Neuronal stem cell (in vitro differentiated cells): ENCODE measurements around the gene B4GALT5.

Experiments used
- DNase-seq: peaks from one replicate; pipeline ENCODE4 v3.0.0-alpha.2; 2013; ENCODE audit warnings: low spot score
- H2AFZ ChIP-seq: one replicate; pipeline ENCODE4 v1.6.1; 2013; ENCODE audit warnings: mild to moderate bottlenecking, low read length, inconsistent platforms
- H2AK5ac ChIP-seq: 2 replicates; pipeline ENCODE4 v1.6.1; 2013; ENCODE audit warnings: low read depth, mild to moderate bottlenecking, inconsistent platforms, low read length, moderate library complexity, mixed read lengths
- H2BK120ac ChIP-seq: 2 replicates; pipeline ENCODE4 v1.6.1; 2013; ENCODE audit warnings: low read depth, mild to moderate bottlenecking, inconsistent platforms, low read length, moderate library complexity, mixed read lengths
- H2BK12ac ChIP-seq: one replicate; pipeline ENCODE4 v1.6.1; 2013; ENCODE audit warnings: low read length, inconsistent platforms
- H2BK15ac ChIP-seq: 2 replicates; pipeline ENCODE4 v1.6.1; 2013; ENCODE audit warnings: mild to moderate bottlenecking, low read length, inconsistent platforms, mixed read lengths
- H2BK5ac ChIP-seq: one replicate; pipeline ENCODE4 v1.6.1; 2013; ENCODE audit warnings: inconsistent platforms, mild to moderate bottlenecking, low read length, moderate library complexity
- H3K14ac ChIP-seq: one replicate; pipeline ENCODE4 v1.6.1; 2013; ENCODE audit warnings: low read length, inconsistent platforms
- H3K18ac ChIP-seq: 2 replicates; pipeline ENCODE4 v1.6.1; 2013; ENCODE audit warnings: low read length, inconsistent platforms
- H3K23ac ChIP-seq: 2 replicates; pipeline ENCODE4 v1.6.1; 2013; ENCODE audit warnings: low read depth, mild to moderate bottlenecking, mixed read lengths, low read length, inconsistent platforms; ENCODE audit not compliant: poor library complexity
- H3K27ac ChIP-seq: replicated peaks from 3 replicates; pipeline ENCODE4 v1.5.1; 2013; ENCODE audit warnings: low read length, inconsistent platforms
- H3K27me3 ChIP-seq, 3 experiments: 2 replicates each; pipeline ENCODE4 v1.6.1; 2013; ENCODE audit warnings: low read length in 3 of 3, mild to moderate bottlenecking in 2 of 3, inconsistent platforms in 1 of 3, low read depth in 1 of 3, mixed read lengths in 1 of 3, moderate library complexity in 1 of 3; ENCODE audit not compliant: control insufficient read depth in 3 of 3, insufficient read depth in 3 of 3
- H3K36me3 ChIP-seq, 2 donors: replicated peaks in 1 of 2; 2 replicates each; pipeline ENCODE4 v1.6.1; 2013; ENCODE audit warnings: low read length in 2 of 2; ENCODE audit not compliant: control insufficient read depth in 2 of 2, insufficient read depth in 2 of 2
- H3K4ac ChIP-seq: 2 replicates; pipeline ENCODE4 v1.6.1; 2013; ENCODE audit warnings: inconsistent platforms, mild to moderate bottlenecking, low read length, moderate library complexity
- H3K4me1 ChIP-seq, 2 donors: 1 replicate in 1 of 2; 2 replicates in 1 of 2; pipeline ENCODE4 v1.6.1; 2013; ENCODE audit warnings: low read length in 2 of 2, low read depth in 1 of 2; ENCODE audit not compliant: control insufficient read depth in 2 of 2, insufficient read depth in 1 of 2
- H3K4me2 ChIP-seq: one replicate; pipeline ENCODE4 v1.6.1; 2013; ENCODE audit warnings: mild to moderate bottlenecking, low read length, inconsistent platforms; ENCODE audit not compliant: insufficient read depth, poor library complexity, severe bottlenecking
- H3K4me3 ChIP-seq, 2 donors: 2 replicates each; pipeline ENCODE4 v1.5.1; 2013; ENCODE audit warnings: low read length in 2 of 2, mild to moderate bottlenecking in 2 of 2, inconsistent platforms in 1 of 2, moderate library complexity in 1 of 2
- H3K79me1 ChIP-seq: one replicate; pipeline ENCODE4 v1.6.1; 2013; ENCODE audit warnings: low read depth, mild to moderate bottlenecking, inconsistent platforms, low read length, moderate library complexity
- H3K9ac ChIP-seq: one replicate; pipeline ENCODE4 v1.6.1; 2013; ENCODE audit warnings: mild to moderate bottlenecking, low read depth, low read length, inconsistent platforms; ENCODE audit not compliant: poor library complexity
- H3K9me3 ChIP-seq, 2 donors: replicated peaks in 1 of 2; 2 replicates each; pipeline versions ENCODE3 to v1.6.1; 2013; ENCODE audit warnings: low read length in 2 of 2, mild to moderate bottlenecking in 2 of 2, inconsistent platforms in 1 of 2, low read depth in 1 of 2, mixed read lengths in 1 of 2, moderate library complexity in 1 of 2; ENCODE audit not compliant: control insufficient read depth in 2 of 2, insufficient read depth in 1 of 2
- H4K8ac ChIP-seq: one replicate; pipeline ENCODE4 v1.6.1; 2013; ENCODE audit warnings: low read depth, mild to moderate bottlenecking, inconsistent platforms, low read length, moderate library complexity
- H4K91ac ChIP-seq: one replicate; pipeline ENCODE4 v1.6.1; 2013; ENCODE audit warnings: low read length, low read depth, mild to moderate bottlenecking, inconsistent platforms; ENCODE audit not compliant: poor library complexity
- WGBS, 2 donors: extraction: QIAGEN DNeasy Blood & Tissue Kit; methylation state at CpG; one replicate each; pipeline ENCODE4 v1.1.7; 2013; ENCODE audit warnings: missing lambda C conversion rate in 2 of 2, mixed read lengths in 1 of 2; ENCODE audit not compliant: insufficient read length in 2 of 2, insufficient replicate concordance in 1 of 2; ENCODE audit errors: extremely low coverage in 2 of 2; 5-methylcytosine and 5-hydroxymethylcytosine counted together

Gene B4GALT5

GRCh38 chr20:49666911-49667310 is 46.8 kb downstream of the B4GALT5 start:
- Histone ChIP-seq H3K18ac (no peak overlapping the region), H2BK5ac (no peak overlapping the region), H3K23ac (no peak overlapping the region), H3K4me1 (peaks cover 0 to 10% of the 10 kb centered on the region in 2 donors), H3K79me1 (peaks cover 2% of the 10 kb centered on the region), H3K4ac (no peak overlapping the region), H2AK5ac (no peak overlapping the region), H3K9ac (no peak overlapping the region), H3K27me3 (no peaks in the 10 kb centered on the region), H4K8ac (no peak overlapping the region), H3K27ac (no peak overlapping the region), H2BK12ac (no peak overlapping the region), H2BK15ac (no peak overlapping the region), H3K9me3 (no peaks in the 10 kb centered on the region), H3K4me3 (no peak overlapping the region), H3K14ac (no peak overlapping the region), H3K36me3 (no peaks in the 10 kb centered on the region), H2AFZ (no peak overlapping the region), H3K4me2 (no peak overlapping the region), H4K91ac (no peak overlapping the region), H2BK120ac (no peak overlapping the region)
- DNase-seq = no peak
- no CpG with 5 or more reads among the region's 3 CpGs for WGBS, 2 donors

GRCh38 chr20:49665796-49666195 is 47.9 kb downstream of the B4GALT5 start:
- no peak overlapping the region for H3K9ac ChIP-seq

GRCh38 chr20:49664612-49665313 is 48.9 kb downstream of the B4GALT5 start:
- H2BK120ac ChIP-seq = no peak overlapping the region
- no peaks in the 10 kb centered on the region for H3K27me3 ChIP-seq
- no peak overlapping the region for H3K23ac ChIP-seq
- no peak for DNase-seq
- H4K91ac ChIP-seq = no peak overlapping the region
- H2AFZ ChIP-seq = no peak overlapping the region
- no peak overlapping the region for H3K9ac ChIP-seq
- no peaks in the 10 kb centered on the region for H3K36me3 ChIP-seq
- no CpG with 5 or more reads among the region's 3 CpGs for WGBS, 2 donors
- H3K14ac ChIP-seq = no peak overlapping the region
- H3K79me1 ChIP-seq = peaks cover 2% of the 10 kb centered on the region
- H3K4me2 ChIP-seq = no peak overlapping the region
- no peak overlapping the region for H2BK12ac ChIP-seq
- H3K4me1 ChIP-seq = peaks cover 0 to 15% of the 10 kb centered on the region in 2 donors
- no peak overlapping the region for H3K18ac ChIP-seq
- no peak overlapping the region for H3K27ac ChIP-seq
- H2AK5ac ChIP-seq = no peak overlapping the region
- no peak overlapping the region for H3K4me3 ChIP-seq
- no peak overlapping the region for H2BK5ac ChIP-seq
- H3K4ac ChIP-seq = no peak overlapping the region
- no peak overlapping the region for H4K8ac ChIP-seq
- H3K9me3 ChIP-seq = no peaks in the 10 kb centered on the region
- no peak overlapping the region for H2BK15ac ChIP-seq

More at GRCh38 chr20:49665796-49666195, 47.9 kb downstream of the B4GALT5 start:
- peaks cover 2% of the 10 kb centered on the region for H3K79me1 ChIP-seq
- no peak overlapping the region for H2BK12ac ChIP-seq
- no peak overlapping the region for H3K23ac ChIP-seq
- no peaks in the 10 kb centered on the region for H3K27me3 ChIP-seq
- no peaks in the 10 kb centered on the region for H3K9me3 ChIP-seq
- H2AK5ac ChIP-seq = no peak overlapping the region
- H3K4me3 ChIP-seq = no peak overlapping the region
- H2BK5ac ChIP-seq = no peak overlapping the region
- H3K14ac ChIP-seq = no peak overlapping the region
- no peak overlapping the region for H2BK120ac ChIP-seq
- H3K4me1 ChIP-seq = peaks cover 0 to 13% of the 10 kb centered on the region in 2 donors
- H3K18ac ChIP-seq = no peak overlapping the region
- H4K91ac ChIP-seq = no peak overlapping the region
- WGBS, 2 donors = no CpG with 5 or more reads among the region's 7 CpGs
- H3K4ac ChIP-seq = no peak overlapping the region
- no peak overlapping the region for H3K4me2 ChIP-seq
- no peak overlapping the region for H2BK15ac ChIP-seq
- no peak for DNase-seq
- H3K27ac ChIP-seq = no peak overlapping the region
- no peaks in the 10 kb centered on the region for H3K36me3 ChIP-seq
- no peak overlapping the region for H2AFZ ChIP-seq
- H4K8ac ChIP-seq = no peak overlapping the region

- Histone ChIP-seq H3K4me3 (no peak overlapping the region), H3K9me3 (no peaks in the 10 kb centered on the region), H2AFZ (no peak overlapping the region), H2BK5ac (no peak overlapping the region), H3K18ac (no peak overlapping the region), H3K79me1 (no peaks in the 10 kb centered on the region), H2BK15ac (no peak overlapping the region), H2BK120ac (no peak overlapping the region), H3K4ac (no peak overlapping the region), H3K14ac (no peak overlapping the region), H2BK12ac (no peak overlapping the region), H3K4me1 (peaks cover 12% of the 10 kb centered on the region in 2 donors), H3K9ac (no peak overlapping the region), H3K36me3 (no peaks in the 10 kb centered on the region), H4K91ac (no peak overlapping the region), H3K27me3 (no peaks in the 10 kb centered on the region), H3K27ac (no peak overlapping the region), H4K8ac (no peak overlapping the region), H2AK5ac (no peak overlapping the region), H3K23ac (no peak overlapping the region), H3K4me2 (no peak overlapping the region)
- no peak for DNase-seq
These were observed 50.6 kb downstream of the B4GALT5 start for GRCh38 chr20:49663112-49663511.
